ENCODE data around the gene KRTAP9-8.
"Not testable (repeated sequence)": the region's sequence is repeated elsewhere in the genome, so short reads cannot be mapped to it uniquely, and the experiment has no call there.

Gene KRTAP9-8

GRCh38 chr17:41256291-41256685 lies 18.5 kb downstream of the KRTAP9-8 start:
- DNase-seq, result no peak

GRCh38 chr17:41258406-41258805 lies 20.6 kb downstream of the KRTAP9-8 start:
- no peak for DNase-seq

GRCh38 chr17:41263212-41263611 lies 25.4 kb downstream of the KRTAP9-8 start:
- DNase-seq, result no peak

- DNase-seq, result no peak
These were observed 26.8 kb downstream of the KRTAP9-8 start for GRCh38 chr17:41264599-41264998.

- DNase-seq, result no peak
These were observed 27.3 kb downstream of the KRTAP9-8 start, which contains the start of gene KRTAP9-6 for GRCh38 chr17:41265078-41265477. Gene KRTAP9-6 (plus strand): TSS chr17:41265378. CDS start chr17:41265378, 0 bp downstream.

GRCh38 chr17:41267711-41268110 lies 29.9 kb downstream of the KRTAP9-8 start:
- DNase-seq, result peak; percentile 2

- DNase-seq, result not testable (repeated sequence)
These were observed 33.5 kb downstream of the KRTAP9-8 start for GRCh38 chr17:41271323-41271722.

- DNase-seq, result no peak
These were observed 34.1 kb downstream of the KRTAP9-8 start for GRCh38 chr17:41271858-41272257.

GRCh38 chr17:41275648-41276190 lies 37.9 kb downstream of the KRTAP9-8 start, which contains the start of gene KRTAP9-7:
Gene KRTAP9-7 (plus strand): TSS chr17:41275698. CDS start chr17:41275698, 0 bp downstream.
- not testable (repeated sequence) for DNase-seq

GRCh38 chr17:41278176-41278955 lies 40.6 kb downstream of the KRTAP9-8 start:
- no peak for DNase-seq

- no peak for DNase-seq
These were observed 46.2 kb downstream of the KRTAP9-8 start for GRCh38 chr17:41284043-41284442.

- DNase-seq, result peak; percentile 16
These were observed 46.7 kb downstream of the KRTAP9-8 start for GRCh38 chr17:41284546-41284945.

GRCh38 chr17:41287050-41287449 lies 49.3 kb downstream of the KRTAP9-8 start:
- no peak for DNase-seq
